ENCODE results near the gene RPL27A. TPM values are rescaled to one million over a fixed set of nuclear protein-coding genes. Genes with fewer than 3 reads are reported as not detected.

Gene RPL27A
- total RNA-seq, 2 donors from 2014 or later, result 504 to 846 TPM

- Mint-ChIP-seq H3K27ac (no peak overlapping the region), H3K9me3 (no peaks in the 10 kb centered on the region), H3K4me3 (no peak overlapping the region), H3K36me3 (no peaks in the 10 kb centered on the region), H3K27me3 (peaks cover 3 to 5% of the 10 kb centered on the region in 2 donors), H3K4me1 (ENCODE audit: low read depth in 2 of 2) (peaks cover 0 to 2% of the 10 kb centered on the region in 2 donors)
- DNase-seq (ENCODE audit: low spot score) (no peak), ATAC-seq (no peak)
Measured at GRCh38 chr11:8726395-8726794, 43.8 kb downstream of the RPL27A start.

- H3K4me3 Mint-ChIP-seq, result no peak overlapping the region
- H3K9me3 Mint-ChIP-seq, result no peaks in the 10 kb centered on the region
- peaks cover 3 to 5% of the 10 kb centered on the region in 2 donors for H3K27me3 Mint-ChIP-seq
- DNase-seq (ENCODE audit: low spot score) (no peak), ATAC-seq (no peak)
- peaks cover 0 to 7% of the 10 kb centered on the region in 2 donors for H3K4me1 Mint-ChIP-seq (ENCODE audit: low read depth in 2 of 2)
- H3K27ac Mint-ChIP-seq, result no peak overlapping the region
- no peaks in the 10 kb centered on the region for H3K36me3 Mint-ChIP-seq
Measured at GRCh38 chr11:8728563-8728962, 46.0 kb downstream of the RPL27A start.

- Mint-ChIP-seq H3K4me3 (no peak overlapping the region), H3K9me3 (no peaks in the 10 kb centered on the region), H3K36me3 (no peaks in the 10 kb centered on the region), H3K27ac (no peak overlapping the region), H3K4me1 (ENCODE audit: low read depth in 2 of 2) (peaks cover 0 to 7% of the 10 kb centered on the region in 2 donors), H3K27me3 (peaks cover 3 to 5% of the 10 kb centered on the region in 2 donors)
- peak; percentile 22 for DNase-seq (ENCODE audit: low spot score)
- no peak for ATAC-seq
Measured at GRCh38 chr11:8729067-8729466, 46.5 kb downstream of the RPL27A start.

- Mint-ChIP-seq H3K4me3 (no peak overlapping the region), H3K9me3 (no peaks in the 10 kb centered on the region), H3K27ac (no peak overlapping the region), H3K27me3 (peaks cover 3 to 5% of the 10 kb centered on the region in 2 donors), H3K4me1 (ENCODE audit: low read depth in 2 of 2) (peaks cover 0 to 7% of the 10 kb centered on the region in 2 donors), H3K36me3 (no peaks in the 10 kb centered on the region)
- DNase-seq (ENCODE audit: low spot score), result peak; percentile 59
- no peak for ATAC-seq
Measured at GRCh38 chr11:8729837-8730696, 47.5 kb downstream of the RPL27A start.

- Mint-ChIP-seq H3K4me1 (ENCODE audit: low read depth in 2 of 2) (peaks cover 0 to 7% of the 10 kb centered on the region in 2 donors), H3K36me3 (no peaks in the 10 kb centered on the region), H3K27me3 (peaks cover 3 to 5% of the 10 kb centered on the region in 2 donors), H3K4me3 (no peak overlapping the region), H3K9me3 (no peaks in the 10 kb centered on the region), H3K27ac (no peak overlapping the region)
- no peak for DNase-seq (ENCODE audit: low spot score)
- no peak for ATAC-seq
Measured at GRCh38 chr11:8730697-8731020, 48.1 kb downstream of the RPL27A start.

GRCh38 chr11:8731647-8732323 is 49.2 kb downstream of the RPL27A start:
- H3K27me3 Mint-ChIP-seq, result peaks cover 3 to 5% of the 10 kb centered on the region in 2 donors
- no peaks in the 10 kb centered on the region for H3K36me3 Mint-ChIP-seq
- H3K4me3 Mint-ChIP-seq, result no peak overlapping the region
- peaks cover 0 to 7% of the 10 kb centered on the region in 2 donors for H3K4me1 Mint-ChIP-seq (ENCODE audit: low read depth in 2 of 2)
- DNase-seq (ENCODE audit: low spot score) (peak; percentile 22), ATAC-seq (no peak)
- peak overlapping the region in 1 of 2 donors; percentile 32 for H3K27ac Mint-ChIP-seq
- no peaks in the 10 kb centered on the region for H3K9me3 Mint-ChIP-seq

- H3K9me3 Mint-ChIP-seq, result no peaks in the 10 kb centered on the region
- DNase-seq (ENCODE audit: low spot score) (peak; percentile 28), ATAC-seq (no peak)
- H3K27ac Mint-ChIP-seq, result peak overlapping the region in 1 of 2 donors; percentile 32
- H3K4me3 Mint-ChIP-seq, result no peak overlapping the region
- peaks cover 0 to 7% of the 10 kb centered on the region in 2 donors for H3K4me1 Mint-ChIP-seq (ENCODE audit: low read depth in 2 of 2)
- H3K27me3 Mint-ChIP-seq, result peaks cover under 1 to 5% of the 10 kb centered on the region in 2 donors
- H3K36me3 Mint-ChIP-seq, result no peaks in the 10 kb centered on the region
Measured at GRCh38 chr11:8732324-8732670, 49.7 kb downstream of the RPL27A start.

- peak; percentile 22 for DNase-seq (ENCODE audit: low spot score)
- Mint-ChIP-seq H3K9me3 (no peaks in the 10 kb centered on the region), H3K4me1 (ENCODE audit: low read depth in 2 of 2) (peaks cover 0 to 7% of the 10 kb centered on the region in 2 donors), H3K4me3 (no peak overlapping the region), H3K36me3 (no peaks in the 10 kb centered on the region), H3K27ac (peak overlapping the region in 1 of 2 donors; percentile 32), H3K27me3 (peaks cover 0 to 5% of the 10 kb centered on the region in 2 donors)
- no peak for ATAC-seq
Measured at GRCh38 chr11:8732748-8733241, 50.2 kb downstream of the RPL27A start.

GRCh38 chr11:8733852-8734251 is 51.3 kb downstream of the RPL27A start:
- no peaks in the 10 kb centered on the region for H3K36me3 Mint-ChIP-seq
- DNase-seq (ENCODE audit: low spot score), result peak; percentile 13
- H3K4me3 Mint-ChIP-seq, result no peak overlapping the region
- H3K27ac Mint-ChIP-seq, result no peak overlapping the region
- H3K9me3 Mint-ChIP-seq, result no peaks in the 10 kb centered on the region
- peaks cover 0 to 7% of the 10 kb centered on the region in 2 donors for H3K4me1 Mint-ChIP-seq (ENCODE audit: low read depth in 2 of 2)
- ATAC-seq, result no peak
- H3K27me3 Mint-ChIP-seq, result peaks cover 0 to under 1% of the 10 kb centered on the region in 2 donors

- DNase-seq (ENCODE audit: low spot score), result peak; percentile 32
- no peaks in the 10 kb centered on the region for H3K9me3 Mint-ChIP-seq
- H3K27ac Mint-ChIP-seq, result no peak overlapping the region
- ATAC-seq, result no peak
- H3K4me3 Mint-ChIP-seq, result no peak overlapping the region
- H3K4me1 Mint-ChIP-seq (ENCODE audit: low read depth in 2 of 2), result peaks cover 0 to 7% of the 10 kb centered on the region in 2 donors
- H3K36me3 Mint-ChIP-seq, result no peaks in the 10 kb centered on the region
- no peaks in the 10 kb centered on the region for H3K27me3 Mint-ChIP-seq
Measured at GRCh38 chr11:8735094-8735493, 52.5 kb downstream of the RPL27A start.

GRCh38 chr11:8739309-8739793 is 56.8 kb downstream of the RPL27A start:
- Mint-ChIP-seq H3K27me3 (no peaks in the 10 kb centered on the region), H3K27ac (no peak overlapping the region), H3K4me1 (ENCODE audit: low read depth in 2 of 2) (no peaks in the 10 kb centered on the region), H3K9me3 (no peaks in the 10 kb centered on the region), H3K36me3 (no peaks in the 10 kb centered on the region), H3K4me3 (no peak overlapping the region)
- DNase-seq (ENCODE audit: low spot score) (peak; percentile 38), ATAC-seq (no peak)

All from natural killer cell treated with Interleukin-12 subunit alpha and Interleukin-12 subunit beta and Interleukin-15 and Interleukin-18, amount 100 ng/mL, for 72 hours (primary cell).